ENCODE data around the gene CES5A.
"Not testable (repeated sequence)": the region's sequence is repeated elsewhere in the genome, so short reads cannot be mapped to it uniquely, and the experiment has no call there.

CES5A gene

GRCh38 chr16:55875273-55875672 is at the start of gene CES5A:
Gene CES5A, minus strand, starts transcription at chr16:55875373. Its CDS starts 152 bp downstream, at chr16:55875221.
- DNase-seq, result no peak

- DNase-seq, result no peak
Measured at GRCh38 chr16:55922662-55923061, 47.5 kb upstream of the CES5A start.

GRCh38 chr16:55917373-55918160 is 42.4 kb upstream of the CES5A start:
- DNase-seq, result no peak

- no peak for DNase-seq
Measured at GRCh38 chr16:55915096-55915827, 40.1 kb upstream of the CES5A start.

- no peak for DNase-seq
Measured at GRCh38 chr16:55914383-55914782, 39.2 kb upstream of the CES5A start.

GRCh38 chr16:55913716-55914115 is 38.5 kb upstream of the CES5A start:
- DNase-seq, result no peak

- not testable (repeated sequence) for DNase-seq
Measured at GRCh38 chr16:55913121-55913520, 37.9 kb upstream of the CES5A start.

- DNase-seq, result no peak
Measured at GRCh38 chr16:55912022-55912421, 36.8 kb upstream of the CES5A start.

- DNase-seq, result no peak
Measured at GRCh38 chr16:55911616-55912015, 36.4 kb upstream of the CES5A start.

- DNase-seq, result no peak
Measured at GRCh38 chr16:55909876-55910275, 34.7 kb upstream of the CES5A start.

GRCh38 chr16:55908641-55909040 is 33.5 kb upstream of the CES5A start:
- no peak for DNase-seq

- DNase-seq, result no peak
Measured at GRCh38 chr16:55907661-55908060, 32.5 kb upstream of the CES5A start.

GRCh38 chr16:55906123-55906522 is 30.9 kb upstream of the CES5A start:
- no peak for DNase-seq

GRCh38 chr16:55905651-55906050 is 30.5 kb upstream of the CES5A start:
- no peak for DNase-seq

- no peak for DNase-seq
Measured at GRCh38 chr16:55901566-55902217, 26.5 kb upstream of the CES5A start.

- no peak for DNase-seq
Measured at GRCh38 chr16:55900616-55901393, 25.6 kb upstream of the CES5A start.

GRCh38 chr16:55899857-55900256 is 24.7 kb upstream of the CES5A start:
- DNase-seq, result no peak

GRCh38 chr16:55898592-55898991 is 23.4 kb upstream of the CES5A start:
- DNase-seq, result no peak

- DNase-seq, result no peak
Measured at GRCh38 chr16:55892821-55893220, 17.6 kb upstream of the CES5A start.

- DNase-seq, result no peak
Measured at GRCh38 chr16:55889518-55889917, 14.3 kb upstream of the CES5A start.

GRCh38 chr16:55888546-55888945 is 13.4 kb upstream of the CES5A start:
- DNase-seq, result no peak

- DNase-seq, result no peak
Measured at GRCh38 chr16:55876854-55877253, 1.7 kb upstream of the CES5A start.

GRCh38 chr16:55873122-55873521 is 2.1 kb downstream of the CES5A start:
- DNase-seq, result no peak

Data from NCI-H1105 (cell line).